HG03520 (cell line): Measurements from ENCODE around the gene MGLL.

Source experiments
- ATAC-seq: cut with Tn5 transposase; IDR thresholded peaks from one replicate; pipeline ENCODE4 v1.9.1; 2021; ENCODE audit warnings: mild to moderate bottlenecking, moderate library complexity; ENCODE audit not compliant: unreplicated experiment

MGLL gene

GRCh38 chr3:127791221-127791913 is 30.9 kb downstream of the MGLL start:
- peak; percentile 80 for ATAC-seq

GRCh38 chr3:127790882-127791183 is 31.5 kb downstream of the MGLL start:
- ATAC-seq, result no peak

DNA sequence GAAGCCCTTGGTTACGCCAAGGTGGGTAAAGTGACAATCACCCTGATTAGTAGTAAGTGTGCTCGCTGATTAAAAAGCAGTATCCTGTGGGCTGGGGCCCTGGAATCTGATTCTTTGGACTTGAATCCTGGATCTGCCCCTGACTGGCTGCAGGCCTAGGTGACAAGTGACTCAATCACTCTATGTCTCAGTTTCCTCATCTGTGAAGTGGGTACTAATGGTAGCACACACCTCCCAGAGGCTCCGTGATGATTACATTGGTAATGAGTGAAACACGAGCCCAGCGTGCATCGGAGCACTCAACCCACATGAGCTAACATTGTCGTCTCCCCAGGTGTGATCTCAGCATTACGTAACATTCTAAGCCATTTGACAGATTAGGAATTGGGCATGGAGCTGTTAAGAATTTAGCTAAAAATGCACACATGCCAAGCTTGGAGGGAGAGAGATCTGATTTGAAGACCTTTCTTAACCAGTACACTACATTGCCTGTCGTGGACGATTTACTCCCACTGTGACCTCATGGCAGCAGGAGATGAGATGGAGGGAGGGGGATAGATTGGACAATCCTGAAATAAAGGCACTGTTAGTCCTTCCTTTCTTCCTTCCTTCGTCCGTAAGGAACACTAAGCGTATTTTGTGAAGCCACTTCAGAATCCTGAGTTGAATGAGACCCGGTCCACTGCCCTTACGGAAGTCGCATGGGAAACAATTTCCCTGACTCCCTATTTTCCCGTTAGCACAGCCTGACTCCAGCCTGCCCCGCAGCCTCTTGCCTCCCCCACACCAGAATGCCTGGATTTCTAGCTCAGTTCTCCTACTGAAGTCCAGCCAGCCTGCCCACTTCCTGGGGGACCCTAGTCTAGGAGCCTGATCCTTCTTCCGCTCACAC is 32.1 kb downstream of the MGLL start:
- no peak for ATAC-seq

DNA sequence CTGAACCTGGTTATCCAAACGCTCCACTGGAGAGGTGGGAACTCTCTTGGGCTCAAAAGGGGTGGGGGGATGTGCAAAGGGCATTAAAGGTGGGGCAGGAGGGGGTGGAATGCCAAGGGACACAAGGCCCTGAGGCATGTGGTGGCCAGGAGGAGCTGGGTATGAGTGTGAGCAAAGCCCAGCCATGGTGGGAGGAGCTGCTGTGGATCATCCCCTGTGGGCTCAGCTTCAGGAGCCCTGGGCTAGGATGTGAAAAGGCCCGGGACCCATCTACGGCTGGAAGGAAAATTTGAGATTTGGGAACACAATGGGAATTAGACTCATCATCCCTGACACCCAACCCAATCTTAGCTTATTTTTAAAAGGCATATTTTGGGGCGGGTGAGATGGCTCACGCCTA is 33.3 kb downstream of the MGLL start:
- no peak for ATAC-seq

DNA sequence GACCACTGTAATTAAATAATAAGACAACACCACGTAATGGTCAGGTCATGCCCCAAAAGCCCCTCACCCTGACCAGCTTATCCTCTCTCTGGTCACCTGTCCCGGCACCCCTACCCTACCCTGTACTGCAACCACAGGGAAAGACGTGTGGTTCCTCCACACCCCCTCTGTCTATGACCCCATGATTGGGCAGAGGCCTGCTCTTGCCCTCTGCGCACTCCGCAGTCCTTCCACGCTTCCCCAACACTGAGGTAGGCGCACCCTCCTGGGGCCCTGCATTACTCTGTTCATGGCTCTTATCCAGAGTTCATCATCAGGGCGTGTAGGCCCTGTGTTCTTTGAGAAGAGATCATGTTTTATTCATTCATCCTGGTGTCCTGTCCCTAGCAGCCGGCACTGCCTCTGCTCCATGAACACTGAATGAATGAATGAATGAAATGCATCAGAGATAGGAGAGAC is 33.8 kb downstream of the MGLL start:
- no peak for ATAC-seq

- ATAC-seq, result no peak
Measured at GRCh38 chr3:127787571-127788365, 34.5 kb downstream of the MGLL start.

GRCh38 chr3:127787071-127787490 is 35.2 kb downstream of the MGLL start:
- no peak for ATAC-seq

- ATAC-seq, result no peak
Measured at GRCh38 chr3:127786353-127787070, 35.8 kb downstream of the MGLL start.

DNA sequence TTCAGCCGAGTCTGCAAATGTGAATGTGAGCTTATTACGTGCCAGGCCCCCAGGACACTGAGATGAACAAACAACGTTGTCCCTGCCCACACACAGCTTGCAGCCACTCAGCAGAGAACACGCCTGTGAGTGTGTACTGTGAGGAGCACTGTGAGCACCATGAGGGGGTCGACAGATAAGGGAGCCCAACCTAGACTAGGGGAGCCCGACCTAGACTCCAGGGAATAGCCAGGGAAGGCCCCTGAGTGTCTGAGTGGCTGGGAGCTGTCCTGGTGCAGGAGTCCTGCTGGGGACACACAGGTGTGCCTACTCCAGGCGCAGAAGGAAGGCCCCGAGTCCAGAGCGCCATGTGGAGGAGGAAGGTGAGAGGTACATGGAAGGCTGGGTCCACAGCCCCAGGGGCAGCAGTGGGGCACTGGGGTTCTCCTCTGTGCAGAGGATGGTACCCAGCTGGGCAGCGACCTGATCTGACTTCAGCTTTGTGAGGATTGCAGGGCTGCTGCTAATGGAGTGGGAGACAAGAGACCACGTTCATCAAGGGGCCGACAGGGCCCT is 36.5 kb downstream of the MGLL start:
- ATAC-seq, result no peak

DNA sequence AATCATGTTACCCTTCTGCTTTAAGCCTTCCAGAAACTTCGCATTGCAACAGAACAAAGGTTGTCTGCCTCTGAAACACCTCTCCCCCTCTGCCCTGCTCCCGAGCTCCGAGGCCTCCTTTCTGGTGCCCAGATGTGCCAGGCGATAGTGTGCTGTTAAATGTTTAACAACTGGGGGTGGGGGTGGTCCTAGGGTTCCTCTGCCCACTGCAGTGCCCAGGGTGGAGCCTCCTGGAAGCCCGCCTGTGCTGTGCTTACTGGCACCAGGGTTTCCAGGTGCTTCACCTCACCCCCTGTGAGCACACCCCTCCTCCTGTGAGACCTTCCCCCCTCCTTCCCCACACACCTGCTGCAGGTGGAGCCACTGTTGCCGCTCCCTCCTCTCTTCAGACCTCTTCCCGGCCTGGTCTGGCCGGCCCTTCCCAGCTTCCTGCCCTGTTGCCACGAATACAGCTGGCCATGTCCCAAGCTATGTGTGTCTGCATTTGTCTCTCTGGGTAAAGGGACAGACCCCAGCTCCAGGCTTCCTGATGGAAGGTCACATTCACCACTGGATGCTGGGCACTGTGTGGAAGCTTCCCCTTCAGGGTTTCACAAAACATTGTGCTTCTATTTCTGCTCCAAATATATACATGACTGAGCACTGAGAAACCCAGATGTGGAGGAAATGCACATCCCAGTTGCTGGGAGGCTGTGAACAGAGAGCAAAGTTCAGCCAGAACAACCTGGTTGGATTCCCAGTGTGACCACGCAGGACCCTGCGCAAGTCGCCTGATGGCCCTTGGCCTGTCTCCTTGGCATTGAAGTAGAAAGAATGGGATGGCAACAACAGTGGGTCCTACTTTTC is 37.2 kb downstream of the MGLL start:
- no peak for ATAC-seq

DNA sequence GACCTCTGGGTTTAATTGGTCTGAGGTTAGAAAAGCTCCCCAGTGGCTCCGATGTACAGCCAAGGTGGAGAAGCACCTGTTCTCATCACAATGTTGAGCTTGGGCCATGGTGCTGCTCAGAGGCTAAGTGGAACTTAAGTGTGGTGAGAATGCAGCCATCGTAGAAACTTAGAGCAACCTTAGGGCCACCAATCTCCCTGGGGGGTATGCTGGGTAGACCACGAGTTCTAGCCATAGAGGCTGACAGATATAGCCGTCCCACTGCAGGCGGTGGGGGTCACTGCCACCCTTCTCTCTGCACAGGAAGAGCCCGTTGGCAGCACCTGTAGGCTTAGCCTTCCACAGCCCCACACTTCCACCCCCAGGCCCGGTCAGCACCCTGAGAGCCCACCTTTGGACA is 38.0 kb downstream of the MGLL start:
- no peak for ATAC-seq

- no peak for ATAC-seq
Measured at GRCh38 chr3:127783642-127784160, 38.6 kb downstream of the MGLL start.

DNA sequence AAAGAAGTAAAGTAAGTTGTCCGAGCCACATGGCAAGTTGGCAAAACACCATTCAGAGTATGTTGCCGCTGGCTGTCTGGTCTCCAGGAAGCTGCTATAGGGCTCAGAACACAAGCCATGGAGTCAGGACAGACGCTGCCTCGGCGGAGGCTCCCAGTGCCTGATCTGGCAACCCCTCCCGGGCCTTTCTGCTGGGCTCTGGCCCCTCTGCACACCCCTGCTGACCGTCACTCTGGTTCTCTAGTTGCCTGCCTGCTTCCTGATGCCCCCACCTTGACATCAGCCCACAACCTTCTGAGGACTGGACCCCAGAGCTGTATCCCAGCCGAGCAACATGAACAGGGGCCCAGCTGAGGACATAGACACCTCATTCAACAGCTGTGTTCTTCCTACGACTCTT is 39.1 kb downstream of the MGLL start:
- no peak for ATAC-seq

- ATAC-seq, result no peak
Measured at GRCh38 chr3:127781411-127782001, 40.8 kb downstream of the MGLL start.

- ATAC-seq, result no peak
Measured at GRCh38 chr3:127780536-127781400, 41.5 kb downstream of the MGLL start.

DNA sequence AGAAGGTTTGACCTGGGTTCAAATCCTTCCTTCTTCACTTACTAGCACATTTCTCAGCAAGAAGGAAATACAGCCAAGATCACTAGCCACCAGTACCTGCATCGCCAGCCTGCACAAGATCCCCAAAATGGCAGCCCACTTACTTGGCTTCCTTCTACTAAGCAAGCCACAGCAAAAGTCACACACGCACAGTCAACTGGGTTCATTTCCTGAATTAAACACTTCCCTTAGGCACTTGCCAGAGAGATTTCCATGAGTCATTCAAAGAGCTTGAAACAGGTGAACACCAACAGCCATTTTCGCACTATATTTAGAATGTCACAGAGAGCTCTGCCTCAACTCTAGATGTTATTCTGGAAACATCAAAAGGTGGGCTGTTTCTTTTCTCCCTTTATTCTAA is 42.6 kb downstream of the MGLL start:
- ATAC-seq, result no peak

- ATAC-seq, result no peak
Measured at GRCh38 chr3:127777921-127778656, 44.2 kb downstream of the MGLL start.
